HFFc6 (cell line): ENCODE measurements around the gene FAM3B. TPM values are rescaled to one million over a fixed set of nuclear protein-coding genes. Genes with fewer than 3 reads are reported as not detected.

Source experiments
- DNase-seq: peaks from one replicate; pipeline ENCODE4 v3.0.0-alpha.2; 2018
- H3K27ac Mint-ChIP-seq: 2 replicates; pipeline ENCODE4 v1.8.0; 2020; ENCODE audit warnings: mild to moderate bottlenecking, mixed read lengths
- H3K27me3 Mint-ChIP-seq: 2 replicates; pipeline ENCODE4 v1.8.0; 2021; ENCODE audit warnings: mild to moderate bottlenecking, moderate library complexity, mixed read lengths; ENCODE audit not compliant: insufficient read depth
- H3K36me3 Mint-ChIP-seq: 2 replicates; pipeline ENCODE4 v1.8.0; 2021; ENCODE audit warnings: low read depth, mixed read lengths
- H3K4me1 Mint-ChIP-seq: 2 replicates; pipeline ENCODE4 v1.8.0; 2020; ENCODE audit warnings: low read depth, mixed read lengths
- H3K4me3 Mint-ChIP-seq: 2 replicates; pipeline ENCODE4 v1.8.0; 2020; ENCODE audit warnings: mild to moderate bottlenecking, moderate library complexity, mixed read lengths
- H3K9me3 Mint-ChIP-seq: 2 replicates; pipeline ENCODE4 v1.8.0; 2020; ENCODE audit warnings: mild to moderate bottlenecking, mixed read lengths
- total RNA-seq, 6 experiments: library from RNA; stranded (reverse); fragmentation: NEBNext Ultra II Directional; extraction: Animal tissue kit (Norgen Biotek cat#: 25700); gene quantifications; 2 replicates in 1 of 6; 3 replicates in 5 of 6; pipeline ENCODE4 v1.2.3, GENCODE V29; 2021
- TF ChIP-seq, protein P1 (sequence below): fragments of 200-600 bp; sonication (generic); IDR thresholded peaks from 2 replicates; pipeline ENCODE4 v1.5.0; 2021; ENCODE audit warnings: antibody characterized with exemption, mild to moderate bottlenecking

FAM3B gene
- total RNA-seq, 6 experiments from 2014 or later = not detected

DNA sequence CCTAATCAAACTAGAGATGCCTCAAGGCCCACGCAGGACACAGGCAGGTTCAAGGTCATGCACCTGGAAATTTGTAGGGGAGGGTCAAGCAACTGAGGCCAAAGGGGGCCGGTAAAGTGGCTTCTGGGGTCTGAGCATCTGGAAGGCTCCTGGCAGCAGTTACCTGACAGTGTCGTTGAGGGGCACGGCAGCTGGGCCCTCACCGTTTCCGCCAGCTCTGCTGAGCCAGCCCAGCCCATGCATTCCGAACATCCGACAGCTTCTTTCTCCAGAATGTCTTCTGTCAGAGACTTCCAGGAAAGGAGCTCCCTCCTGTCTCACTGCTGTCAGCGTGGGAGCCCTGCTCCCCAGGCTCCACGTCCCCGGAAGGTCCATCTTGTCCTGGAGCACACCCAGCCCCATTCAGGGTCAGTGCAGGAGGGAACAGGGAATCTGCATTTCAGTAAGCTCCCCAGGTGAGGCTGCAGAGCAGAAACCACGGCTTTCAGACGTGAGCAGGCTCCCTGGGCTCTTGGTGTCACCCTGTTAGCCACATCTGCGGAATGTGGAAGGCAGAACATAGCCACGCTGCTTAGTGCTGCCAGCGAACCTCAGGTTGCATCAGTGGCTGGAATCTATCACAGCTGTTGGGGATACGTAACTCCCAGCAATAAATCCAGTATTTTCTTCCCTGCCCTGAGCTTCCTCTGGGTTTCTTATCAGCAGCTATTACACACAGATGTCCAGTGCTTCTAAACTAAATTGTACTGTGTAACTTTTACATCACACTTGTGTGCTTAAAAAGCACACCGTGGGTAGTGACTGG, 36.3 kb upstream of the FAM3B start:
- Mint-ChIP-seq H3K9me3 (no peaks in the 10 kb centered on the region), H3K4me3 (no peak overlapping the region), H3K4me1 (no peaks in the 10 kb centered on the region), H3K27me3 (peaks cover 9% of the 10 kb centered on the region), H3K36me3 (no peaks in the 10 kb centered on the region; the same call in 1 of the 2 replicates), H3K27ac (no peak overlapping the region)
- DNase-seq = no peak
- TF ChIP-seq, protein P1, sequence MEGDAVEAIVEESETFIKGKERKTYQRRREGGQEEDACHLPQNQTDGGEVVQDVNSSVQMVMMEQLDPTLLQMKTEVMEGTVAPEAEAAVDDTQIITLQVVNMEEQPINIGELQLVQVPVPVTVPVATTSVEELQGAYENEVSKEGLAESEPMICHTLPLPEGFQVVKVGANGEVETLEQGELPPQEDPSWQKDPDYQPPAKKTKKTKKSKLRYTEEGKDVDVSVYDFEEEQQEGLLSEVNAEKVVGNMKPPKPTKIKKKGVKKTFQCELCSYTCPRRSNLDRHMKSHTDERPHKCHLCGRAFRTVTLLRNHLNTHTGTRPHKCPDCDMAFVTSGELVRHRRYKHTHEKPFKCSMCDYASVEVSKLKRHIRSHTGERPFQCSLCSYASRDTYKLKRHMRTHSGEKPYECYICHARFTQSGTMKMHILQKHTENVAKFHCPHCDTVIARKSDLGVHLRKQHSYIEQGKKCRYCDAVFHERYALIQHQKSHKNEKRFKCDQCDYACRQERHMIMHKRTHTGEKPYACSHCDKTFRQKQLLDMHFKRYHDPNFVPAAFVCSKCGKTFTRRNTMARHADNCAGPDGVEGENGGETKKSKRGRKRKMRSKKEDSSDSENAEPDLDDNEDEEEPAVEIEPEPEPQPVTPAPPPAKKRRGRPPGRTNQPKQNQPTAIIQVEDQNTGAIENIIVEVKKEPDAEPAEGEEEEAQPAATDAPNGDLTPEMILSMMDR = no peak

DNA sequence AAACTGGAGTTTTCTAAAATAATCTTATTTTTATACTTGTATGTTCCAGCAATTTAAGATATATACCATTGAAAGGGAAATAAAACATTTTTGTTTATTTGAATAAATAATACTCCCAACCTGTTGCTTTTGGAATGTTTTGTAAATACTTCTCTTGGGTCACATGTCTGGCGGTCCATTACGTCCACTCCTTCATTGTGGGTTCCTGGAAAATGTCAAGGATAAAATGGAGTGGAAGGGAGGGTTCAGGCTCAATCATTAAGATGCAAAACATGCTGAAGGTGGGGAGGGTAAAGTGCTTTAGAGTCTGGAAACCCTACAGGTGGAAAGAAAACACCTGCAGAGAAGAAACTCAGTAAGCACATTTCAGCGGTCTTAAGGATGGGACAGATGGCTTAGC, 34.2 kb upstream of the FAM3B start:
- TF ChIP-seq, protein P1 = no peak
- Mint-ChIP-seq H3K4me1 (no peaks in the 10 kb centered on the region), H3K27ac (no peak overlapping the region), H3K27me3 (peaks cover 12% of the 10 kb centered on the region), H3K36me3 (no peaks in the 10 kb centered on the region), H3K4me3 (no peak overlapping the region), H3K9me3 (no peaks in the 10 kb centered on the region)
- no peak for DNase-seq

DNA sequence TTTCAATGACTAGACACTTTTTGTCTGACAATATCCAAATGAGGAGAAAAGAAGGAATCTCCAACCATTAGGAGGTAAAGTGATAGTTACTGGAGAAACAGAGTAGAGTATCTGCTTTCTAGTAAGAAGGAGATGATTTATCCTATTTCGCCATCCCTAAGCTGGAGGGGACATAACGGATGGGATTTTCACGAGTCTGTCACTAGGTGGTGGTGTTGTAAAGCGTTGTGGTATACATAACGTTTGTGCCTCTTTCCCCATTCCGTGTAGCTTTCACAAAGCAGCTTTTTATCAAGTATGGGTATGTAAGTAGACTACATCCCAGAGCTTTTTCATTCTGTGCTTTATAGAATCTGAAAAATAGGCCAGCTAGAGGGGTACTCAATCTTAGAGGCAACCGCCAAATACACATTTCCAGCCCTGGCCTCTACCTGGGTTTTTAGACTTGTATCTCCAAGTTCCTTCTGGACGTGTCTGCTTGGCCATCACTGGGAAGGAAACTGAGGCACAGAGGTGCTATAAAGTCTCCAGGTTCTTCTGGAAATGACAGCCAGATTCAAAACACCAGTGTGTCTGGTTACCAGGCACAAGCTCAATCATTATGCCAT, 33.3 kb upstream of the FAM3B start:
- Mint-ChIP-seq H3K9me3 (no peaks in the 10 kb centered on the region), H3K4me3 (no peak overlapping the region), H3K36me3 (no peaks in the 10 kb centered on the region), H3K27ac (no peak overlapping the region), H3K4me1 (no peaks in the 10 kb centered on the region), H3K27me3 (peaks cover 12% of the 10 kb centered on the region)
- TF ChIP-seq, protein P1 = peak; percentile 82
- DNase-seq = peak; percentile 73

DNA sequence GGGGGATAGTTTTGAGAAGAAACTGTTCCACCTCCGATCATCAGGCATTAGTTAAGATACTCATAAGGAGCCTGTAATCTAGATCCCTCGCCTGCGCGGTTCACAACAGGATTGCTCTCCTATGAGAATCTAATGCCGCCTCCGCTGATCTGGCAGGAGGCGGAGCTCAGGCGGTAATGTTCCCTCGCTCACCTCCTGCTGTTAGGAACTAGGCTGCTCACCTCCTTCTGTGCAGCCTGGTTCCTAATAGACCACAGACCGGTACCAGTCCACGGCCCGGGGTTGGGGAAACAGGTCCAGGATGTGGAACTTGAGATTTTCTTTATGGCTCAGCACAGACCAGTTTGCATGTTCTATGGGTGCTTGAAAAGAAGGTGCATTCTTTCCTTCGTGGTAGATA, 27.2 kb upstream of the FAM3B start:
- no peak for DNase-seq
- H3K4me1 Mint-ChIP-seq = no peaks in the 10 kb centered on the region
- peaks cover 8% of the 10 kb centered on the region for H3K27me3 Mint-ChIP-seq
- TF ChIP-seq, protein P1 = no peak
- H3K36me3 Mint-ChIP-seq = no peaks in the 10 kb centered on the region
- no peak overlapping the region for H3K4me3 Mint-ChIP-seq
- H3K9me3 Mint-ChIP-seq = no peaks in the 10 kb centered on the region; the same call in 1 of the 2 replicates
- H3K27ac Mint-ChIP-seq = no peak overlapping the region

DNA sequence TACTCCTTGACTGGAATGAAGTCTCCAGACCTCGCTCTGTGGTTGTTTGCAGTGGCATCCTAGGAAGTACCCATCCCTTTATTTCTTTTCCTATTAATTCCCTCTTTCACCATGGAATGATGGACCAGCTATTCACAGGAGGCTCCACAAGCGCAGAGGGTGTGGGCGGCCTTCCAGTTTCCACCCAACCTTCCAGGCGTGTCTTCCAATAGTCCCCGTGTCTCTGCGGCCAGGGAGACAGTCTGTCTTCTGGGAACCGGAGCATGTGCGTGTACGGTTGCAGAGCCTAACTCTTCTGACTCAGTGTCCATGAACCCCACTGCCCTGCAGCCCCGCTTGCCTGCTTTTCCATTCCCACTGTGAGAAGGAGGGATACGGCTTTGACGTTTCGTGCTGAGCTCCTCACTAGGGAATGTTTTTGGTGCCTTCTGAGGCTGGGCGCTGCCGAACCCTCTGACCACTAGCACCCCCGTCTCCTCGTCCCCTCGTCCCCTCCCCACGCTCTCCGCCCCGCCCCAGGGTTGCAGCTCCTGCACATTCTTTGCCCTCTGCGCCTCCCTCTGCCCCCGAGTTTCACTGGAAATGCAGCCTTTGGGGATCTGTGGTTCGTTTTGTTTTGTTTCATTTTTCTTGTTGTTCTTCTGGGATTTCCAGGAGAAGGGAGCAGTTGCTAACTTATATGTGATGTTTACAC, 26.3 kb upstream of the FAM3B start:
- Mint-ChIP-seq H3K9me3 (no peaks in the 10 kb centered on the region; the same call in 1 of the 2 replicates), H3K4me3 (no peak overlapping the region), H3K27me3 (peaks cover 8% of the 10 kb centered on the region), H3K4me1 (no peaks in the 10 kb centered on the region), H3K27ac (no peak overlapping the region), H3K36me3 (no peaks in the 10 kb centered on the region)
- TF ChIP-seq, protein P1 = no peak
- no peak for DNase-seq
